HepG2 (cell line): Measurements from ENCODE around the gene EPC1. TPM values are rescaled to one million over a fixed set of nuclear protein-coding genes. Genes with fewer than 3 reads are reported as not detected.

Source experiments
- ATAC-seq: fragments of 200-7000 bp; cut with Tn5 transposase; 3 replicates; pipeline ENCODE4 v1.9.1; 2020; ENCODE audit warnings: mild to moderate bottlenecking, moderate library complexity
- BruUV-seq: library from RNA; stranded (reverse); fragments of 400-500 nt; replicated peaks from 2 replicates; lab custom pipeline; 2021; lab: Mats Ljungman, UMichigan
- CTCF ChIA-PET: fragments of 300-600 bp; formaldehyde crosslinking; extraction: SDS; loops from one replicate; lab custom pipeline; 2021; ENCODE audit warnings: low total read pairs, inconsistent platforms, low intra/inter-chr PET ratio; lab: Yijun Ruan, JAX
- POLR2A ChIA-PET: fragments of 350-600 bp; sonication (Branson Sonifier 250); formaldehyde crosslinking; loops from one replicate; lab custom pipeline; 2020; ENCODE audit warnings: antibody characterized with exemption, inconsistent platforms; lab: Yijun Ruan, JAX
- DNase-seq: peaks from one replicate; pipeline ENCODE4 v3.0.0-alpha.2; 2015; ENCODE audit warnings: low spot score
- FAIRE-seq: peaks from 3 replicates; lab custom pipeline; 2011; peaks lifted over from hg19 to GRCh38; lab: Jason Lieb, UNC
- H2AFZ ChIP-seq: one replicate; pipeline ENCODE4 v1.6.1; 2011; ENCODE audit warnings: low read length, inconsistent platforms
- H3K27ac ChIP-seq: fragments of 300-600 bp; 3 replicates; pipeline ENCODE4 v1.8.0; 2011; ENCODE audit warnings: mixed run types, mild to moderate bottlenecking, mixed read lengths, low read length, inconsistent platforms; ENCODE audit not compliant: insufficient read depth; ENCODE audit errors: extremely low read length
- H3K27me3 ChIP-seq, 2 experiments: fragments of 200-600 bp in 1 of 2; 2 replicates in 1 of 2; 3 replicates in 1 of 2; pipeline versions ENCODE4 v1.6.0 to v1.8.0; 2011; ENCODE audit warnings: low read length in 2 of 2, mild to moderate bottlenecking in 2 of 2, moderate library complexity in 2 of 2, inconsistent platforms in 1 of 2; ENCODE audit not compliant: insufficient read depth in 2 of 2, control insufficient read depth in 1 of 2
- H3K36me3 ChIP-seq, 2 experiments: fragments of 200-600 bp in 1 of 2; replicated peaks in 1 of 2; 2 replicates in 1 of 2; 3 replicates in 1 of 2; pipeline versions ENCODE4 v1.5.1 to v1.8.0; 2011; ENCODE audit warnings: low read length in 2 of 2, inconsistent platforms in 1 of 2; ENCODE audit not compliant: insufficient read depth in 2 of 2, control insufficient read depth in 1 of 2
- H3K4me1 ChIP-seq: 2 replicates; pipeline ENCODE4 v1.5.1; 2012; ENCODE audit warnings: low read length, inconsistent platforms; ENCODE audit not compliant: insufficient read depth
- H3K4me2 ChIP-seq: 2 replicates; pipeline ENCODE4 v1.6.0; 2011; ENCODE audit warnings: low read depth, low read length, inconsistent platforms
- H3K4me3 ChIP-seq, 3 experiments: fragments of 200-600 bp in 1 of 3; sonication (generic), shearing (Covaris generic) in 1 of 3; replicated peaks in 1 of 3; 2 replicates each; pipeline ENCODE4 v1.5.1; 2011 to 2016; ENCODE audit warnings: low read length in 3 of 3, inconsistent platforms in 2 of 3, low read depth in 2 of 3, mild to moderate bottlenecking in 2 of 3, control low read depth in 1 of 3, mixed read lengths in 1 of 3; ENCODE audit not compliant: insufficient read depth in 1 of 3
- H3K79me2 ChIP-seq: one replicate; pipeline ENCODE4 v1.6.1; 2011; ENCODE audit warnings: low read length, inconsistent platforms; ENCODE audit not compliant: insufficient read depth
- H3K9ac ChIP-seq: 2 replicates; pipeline ENCODE4 v1.6.0; 2011; ENCODE audit warnings: mild to moderate bottlenecking, low read depth, low read length, inconsistent platforms; ENCODE audit not compliant: insufficient read depth
- H3K9me3 ChIP-seq: 2 replicates; pipeline ENCODE4 v1.5.1; 2012; ENCODE audit warnings: mild to moderate bottlenecking, low read length
- H4K20me1 ChIP-seq: 2 replicates; pipeline ENCODE4 v1.6.0; 2011; ENCODE audit warnings: inconsistent platforms, mild to moderate bottlenecking, low read length, moderate library complexity; ENCODE audit not compliant: insufficient read depth
- IRF2 ChIP-seq: IDR thresholded peaks from 2 replicates; pipeline ENCODE4 v1.6.1; 2018; ENCODE audit warnings: missing genetic modification reagents, missing compliant biosample characterization
- ISX ChIP-seq: sonication (generic); formaldehyde crosslinking; conservative IDR thresholded peaks from 2 replicates; pipeline ENCODE4 v1.5.0; 2020; ENCODE audit warnings: missing genetic modification reagents
- JUN ChIP-seq: sonication (generic); formaldehyde crosslinking; IDR thresholded peaks from 2 replicates; pipeline ENCODE4 v1.4.0; 2020; ENCODE audit warnings: mild to moderate bottlenecking, missing genetic modification reagents
- MAFF ChIP-seq: IDR thresholded peaks from 2 replicates; pipeline ENCODE4 v1.6.1; 2011; ENCODE audit warnings: low read depth, low read length, improper control_type of control experiment
- SIN3B ChIP-seq: fragments of 150-350 bp; IDR thresholded peaks from 2 replicates; pipeline ENCODE4 v1.6.1; 2014; ENCODE audit warnings: low read length
- YEATS2 ChIP-seq: sonication (generic); formaldehyde crosslinking; IDR thresholded peaks from 2 replicates; pipeline ENCODE4 v1.4.0; 2020; ENCODE audit warnings: missing genetic modification reagents, borderline replicate concordance
- ZNF749 ChIP-seq: sonication (generic); formaldehyde crosslinking; IDR thresholded peaks from 2 replicates; pipeline ENCODE4 v1.8.0; 2022; ENCODE audit warnings: mild to moderate bottlenecking, missing genetic modification reagents, moderate library complexity, borderline replicate concordance
- WGBS: methylation state at CpG from one replicate; pipeline ENCODE4 v1.1.6; 2017; ENCODE audit warnings: low lambda C conversion rate; 5-methylcytosine and 5-hydroxymethylcytosine counted together
- in situ Hi-C: cut with HindIII; loops from 2 replicates; pipeline ENCODE4 v1.10.0; 2017; ENCODE audit warnings: low pct_unique_long_range_greater_than_20kb; ENCODE audit not compliant: extremely low pct_ligation_motif_present
- intact Hi-C: fragments of 100-400 bp; cut with micrococcal nuclease; formaldehyde crosslinking; loops from one replicate; pipeline ENCODE4 v1.10.0; 2022; ENCODE audit not compliant: unreplicated experiment
- polyA plus RNA-seq, 8 experiments: library from polyadenylated mRNA; depleted of rRNA in 3 of 8; stranded (reverse) in 7 of 8; unstranded in 1 of 8; fragments of >200 nt; fragmentation: Illumina TruSeq in 4 of 8; extraction: Trizol in 4 of 8; gene quantifications; 2 replicates each; pipeline versions ENCODE4 v1.2.1 to v1.2.3, GENCODE V29; 2011 to 2016; ENCODE audit warnings: low read depth in 4 of 8, missing spikeins in 1 of 8, mixed read lengths in 1 of 8; ENCODE audit not compliant: insufficient read depth in 1 of 8
- total RNA-seq, 5 experiments: library from RNA; depleted of rRNA; stranded (reverse); fragments of >200 nt; fragmentation: Illumina TruSeq; extraction: Trizol; gene quantifications; 2 replicates each; pipeline ENCODE4 v1.2.3, GENCODE V29; 2016; ENCODE audit warnings: low read depth in 1 of 5
- TF ChIP-seq, protein P1 (sequence below): sonication (generic); formaldehyde crosslinking; IDR thresholded peaks from 2 replicates; pipeline ENCODE4 v1.4.0; 2020; ENCODE audit warnings: missing genetic modification reagents, mild to moderate bottlenecking, borderline replicate concordance
- TF ChIP-seq, protein P2 (sequence below): IDR thresholded peaks from 2 replicates; pipeline ENCODE4 v1.4.0; 2020; ENCODE audit warnings: mild to moderate bottlenecking, missing genetic modification reagents
- TF ChIP-seq, protein P3 (sequence below): sonication (generic); formaldehyde crosslinking; IDR thresholded peaks from 2 replicates; pipeline ENCODE4 v1.4.0; 2020; ENCODE audit warnings: mild to moderate bottlenecking, missing genetic modification reagents

Gene EPC1
- total and polyA plus RNA-seq, 2 of the 13 experiments (the other 11 are each of a cell fraction or from before 2014, with no cell fraction given), result 28.7 to 44.2 TPM

DNA sequence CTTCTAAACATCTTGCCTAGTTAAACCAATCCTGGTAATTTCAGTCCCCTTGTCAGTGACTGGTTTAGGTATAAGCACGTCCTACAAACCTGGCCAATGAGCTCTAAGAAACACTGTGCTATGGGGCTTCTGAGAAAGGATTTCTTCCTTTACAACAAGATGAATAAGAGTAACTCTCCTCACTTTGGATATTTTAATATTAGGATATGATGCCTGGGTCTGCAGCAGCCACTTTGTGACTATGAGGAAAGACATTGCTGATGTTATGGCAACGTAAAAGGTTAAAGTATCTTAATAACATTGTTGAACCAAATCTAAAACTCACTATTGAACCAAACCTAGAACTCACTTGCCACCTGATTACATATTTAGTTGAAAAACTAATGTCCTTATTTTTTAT, 26.5 kb upstream of the EPC1 start:
- in situ Hi-C loops, result no loop called here
- Histone ChIP-seq H3K9ac (no peak overlapping the region), H3K27me3 (no peaks in the 10 kb centered on the region; a peak in 1 of 5 replicates), H3K9me3 (no peaks in the 10 kb centered on the region), H4K20me1 (peaks cover 14% of the 10 kb centered on the region), H3K27ac (no peak overlapping the region), H3K79me2 (peaks cover 82% of the 10 kb centered on the region), H3K36me3 (peaks cover 0 to 10% of the 10 kb centered on the region in 2 experiments; a peak in 2 of 5 replicates), H3K4me2 (no peak overlapping the region), H3K4me3 (no peak overlapping the region), H2AFZ (no peak overlapping the region), H3K4me1 (peaks cover 27% of the 10 kb centered on the region)
- BruUV-seq, result no TSS peak
- FAIRE-seq, result no peak
- no peak for DNase-seq
- POLR2A ChIA-PET, result no interaction called here
- intact Hi-C loops, result no loop called here
- CTCF ChIA-PET, result no interaction called here
- WGBS, result 91% methylated on average over 2 of the region's 2 CpGs
- TF ChIP-seq IRF2 (CRISPR knock-in tag) (no peak), ISX (CRISPR knock-in tag) (no peak), YEATS2 (no peak), MAFF (no peak), JUN (CRISPR knock-in tag) (no peak), SIN3B (no peak), ZNF749 (CRISPR knock-in tag) (no peak)
- TF ChIP-seq, protein P1, sequence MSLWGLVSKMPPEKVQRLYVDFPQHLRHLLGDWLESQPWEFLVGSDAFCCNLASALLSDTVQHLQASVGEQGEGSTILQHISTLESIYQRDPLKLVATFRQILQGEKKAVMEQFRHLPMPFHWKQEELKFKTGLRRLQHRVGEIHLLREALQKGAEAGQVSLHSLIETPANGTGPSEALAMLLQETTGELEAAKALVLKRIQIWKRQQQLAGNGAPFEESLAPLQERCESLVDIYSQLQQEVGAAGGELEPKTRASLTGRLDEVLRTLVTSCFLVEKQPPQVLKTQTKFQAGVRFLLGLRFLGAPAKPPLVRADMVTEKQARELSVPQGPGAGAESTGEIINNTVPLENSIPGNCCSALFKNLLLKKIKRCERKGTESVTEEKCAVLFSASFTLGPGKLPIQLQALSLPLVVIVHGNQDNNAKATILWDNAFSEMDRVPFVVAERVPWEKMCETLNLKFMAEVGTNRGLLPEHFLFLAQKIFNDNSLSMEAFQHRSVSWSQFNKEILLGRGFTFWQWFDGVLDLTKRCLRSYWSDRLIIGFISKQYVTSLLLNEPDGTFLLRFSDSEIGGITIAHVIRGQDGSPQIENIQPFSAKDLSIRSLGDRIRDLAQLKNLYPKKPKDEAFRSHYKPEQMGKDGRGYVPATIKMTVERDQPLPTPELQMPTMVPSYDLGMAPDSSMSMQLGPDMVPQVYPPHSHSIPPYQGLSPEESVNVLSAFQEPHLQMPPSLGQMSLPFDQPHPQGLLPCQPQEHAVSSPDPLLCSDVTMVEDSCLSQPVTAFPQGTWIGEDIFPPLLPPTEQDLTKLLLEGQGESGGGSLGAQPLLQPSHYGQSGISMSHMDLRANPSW (CRISPR knock-in tag), result no peak
- TF ChIP-seq, protein P2, sequence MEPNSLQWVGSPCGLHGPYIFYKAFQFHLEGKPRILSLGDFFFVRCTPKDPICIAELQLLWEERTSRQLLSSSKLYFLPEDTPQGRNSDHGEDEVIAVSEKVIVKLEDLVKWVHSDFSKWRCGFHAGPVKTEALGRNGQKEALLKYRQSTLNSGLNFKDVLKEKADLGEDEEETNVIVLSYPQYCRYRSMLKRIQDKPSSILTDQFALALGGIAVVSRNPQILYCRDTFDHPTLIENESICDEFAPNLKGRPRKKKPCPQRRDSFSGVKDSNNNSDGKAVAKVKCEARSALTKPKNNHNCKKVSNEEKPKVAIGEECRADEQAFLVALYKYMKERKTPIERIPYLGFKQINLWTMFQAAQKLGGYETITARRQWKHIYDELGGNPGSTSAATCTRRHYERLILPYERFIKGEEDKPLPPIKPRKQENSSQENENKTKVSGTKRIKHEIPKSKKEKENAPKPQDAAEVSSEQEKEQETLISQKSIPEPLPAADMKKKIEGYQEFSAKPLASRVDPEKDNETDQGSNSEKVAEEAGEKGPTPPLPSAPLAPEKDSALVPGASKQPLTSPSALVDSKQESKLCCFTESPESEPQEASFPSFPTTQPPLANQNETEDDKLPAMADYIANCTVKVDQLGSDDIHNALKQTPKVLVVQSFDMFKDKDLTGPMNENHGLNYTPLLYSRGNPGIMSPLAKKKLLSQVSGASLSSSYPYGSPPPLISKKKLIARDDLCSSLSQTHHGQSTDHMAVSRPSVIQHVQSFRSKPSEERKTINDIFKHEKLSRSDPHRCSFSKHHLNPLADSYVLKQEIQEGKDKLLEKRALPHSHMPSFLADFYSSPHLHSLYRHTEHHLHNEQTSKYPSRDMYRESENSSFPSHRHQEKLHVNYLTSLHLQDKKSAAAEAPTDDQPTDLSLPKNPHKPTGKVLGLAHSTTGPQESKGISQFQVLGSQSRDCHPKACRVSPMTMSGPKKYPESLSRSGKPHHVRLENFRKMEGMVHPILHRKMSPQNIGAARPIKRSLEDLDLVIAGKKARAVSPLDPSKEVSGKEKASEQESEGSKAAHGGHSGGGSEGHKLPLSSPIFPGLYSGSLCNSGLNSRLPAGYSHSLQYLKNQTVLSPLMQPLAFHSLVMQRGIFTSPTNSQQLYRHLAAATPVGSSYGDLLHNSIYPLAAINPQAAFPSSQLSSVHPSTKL, result no peak
- TF ChIP-seq, protein P3, sequence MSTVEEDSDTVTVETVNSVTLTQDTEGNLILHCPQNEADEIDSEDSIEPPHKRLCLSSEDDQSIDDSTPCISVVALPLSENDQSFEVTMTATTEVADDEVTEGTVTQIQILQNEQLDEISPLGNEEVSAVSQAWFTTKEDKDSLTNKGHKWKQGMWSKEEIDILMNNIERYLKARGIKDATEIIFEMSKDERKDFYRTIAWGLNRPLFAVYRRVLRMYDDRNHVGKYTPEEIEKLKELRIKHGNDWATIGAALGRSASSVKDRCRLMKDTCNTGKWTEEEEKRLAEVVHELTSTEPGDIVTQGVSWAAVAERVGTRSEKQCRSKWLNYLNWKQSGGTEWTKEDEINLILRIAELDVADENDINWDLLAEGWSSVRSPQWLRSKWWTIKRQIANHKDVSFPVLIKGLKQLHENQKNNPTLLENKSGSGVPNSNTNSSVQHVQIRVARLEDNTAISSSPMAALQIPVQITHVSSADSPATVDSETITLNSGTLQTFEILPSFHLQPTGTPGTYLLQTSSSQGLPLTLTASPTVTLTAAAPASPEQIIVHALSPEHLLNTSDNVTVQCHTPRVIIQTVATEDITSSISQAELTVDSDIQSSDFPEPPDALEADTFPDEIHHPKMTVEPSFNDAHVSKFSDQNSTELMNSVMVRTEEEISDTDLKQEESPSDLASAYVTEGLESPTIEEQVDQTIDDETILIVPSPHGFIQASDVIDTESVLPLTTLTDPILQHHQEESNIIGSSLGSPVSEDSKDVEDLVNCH (CRISPR knock-in tag), result no peak
- ATAC-seq, result no peak
